GM13977 (cell line): ENCODE data around the gene ANKRD23.

Experiments
- DNase-seq: peaks from one replicate; pipeline ENCODE4 v3.0.0; 2012; ENCODE audit warnings: low spot score
- CTCF ChIP-seq: IDR thresholded peaks from 2 replicates; pipeline ENCODE4 v1.5.1; 2012; ENCODE audit warnings: mild to moderate bottlenecking, control low read depth; ENCODE audit not compliant: insufficient read depth; ENCODE audit errors: extremely low read depth, missing control alignments
- in situ Hi-C: fragments of 300-500 bp; cut with MboI; formaldehyde crosslinking; loops from one replicate; pipeline ENCODE4 v1.12.0; 2022; ENCODE audit warnings: low sequenced_read_pairs, low pct_unique_long_range_greater_than_20kb, mixed read lengths, inconsistent platforms; ENCODE audit not compliant: unreplicated experiment

Gene ANKRD23

GRCh38 chr2:96881349-96882195 is 37.8 kb upstream of the ANKRD23 start:
- no peak for DNase-seq
- in situ Hi-C loops: no loop called here

GRCh38 chr2:96880891-96881273 is 37.1 kb upstream of the ANKRD23 start:
- in situ Hi-C loops: no loop called here
- TF ChIP-seq CTCF: no peak
- no peak for DNase-seq

More at GRCh38 chr2:96881349-96882195, 37.8 kb upstream of the ANKRD23 start:
- TF ChIP-seq CTCF: no peak

GRCh38 chr2:96879545-96880040 is 35.8 kb upstream of the ANKRD23 start:
- DNase-seq: no peak
- in situ Hi-C loops: no loop called here
- TF ChIP-seq CTCF: no peak

- in situ Hi-C loops: no loop called here
- TF ChIP-seq CTCF: no peak
- no peak for DNase-seq
These were observed 35.1 kb upstream of the ANKRD23 start for GRCh38 chr2:96878796-96879544.

- TF ChIP-seq CTCF: no peak
- no peak for DNase-seq
- in situ Hi-C loops: no loop called here
These were observed 34.4 kb upstream of the ANKRD23 start for GRCh38 chr2:96878171-96878570.

- TF ChIP-seq CTCF: no peak
- in situ Hi-C loops: no loop called here
- DNase-seq: no peak
These were observed 33.8 kb upstream of the ANKRD23 start for GRCh38 chr2:96877631-96878092.
